Keratinocyte (primary cell): ENCODE results near the gene DIP2C. TPM values are rescaled to one million over a fixed set of nuclear protein-coding genes. Genes with fewer than 3 reads are reported as not detected.

Experiments used
- DNase-seq: peaks from one replicate; pipeline ENCODE4 v3.0.0-alpha.2; 2011; ENCODE audit warnings: low read depth, missing footprints, low spot score
- FAIRE-seq: peaks from 2 replicates; lab custom pipeline; 2011; peaks lifted over from hg19 to GRCh38; lab: Jason Lieb, UNC
- H2AFZ ChIP-seq: 2 replicates; pipeline ENCODE4 v1.6.0; 2012; ENCODE audit warnings: low read length, control low read depth, inconsistent platforms; ENCODE audit not compliant: control insufficient read depth
- H3K27ac ChIP-seq: 2 replicates; pipeline ENCODE4 v1.5.1; 2011; ENCODE audit warnings: low read length; ENCODE audit not compliant: control insufficient read depth, insufficient read depth
- H3K27me3 ChIP-seq: 3 replicates; pipeline ENCODE4 v1.6.0; 2011; ENCODE audit warnings: low read length; ENCODE audit not compliant: control insufficient read depth, insufficient read depth; ENCODE audit errors: extremely low read depth
- H3K36me3 ChIP-seq, 2 experiments: 2 replicates in 1 of 2; 3 replicates in 1 of 2; pipeline ENCODE4 v1.5.1; 2011; ENCODE audit warnings: low read length in 2 of 2, mild to moderate bottlenecking in 1 of 2; ENCODE audit not compliant: control insufficient read depth in 2 of 2, insufficient read depth in 2 of 2; ENCODE audit errors: extremely low read depth in 1 of 2
- H3K4me1 ChIP-seq: 3 replicates; pipeline ENCODE4 v1.5.1; 2011; ENCODE audit warnings: low read length; ENCODE audit not compliant: control insufficient read depth, insufficient read depth; ENCODE audit errors: extremely low read depth
- H3K4me2 ChIP-seq: 3 replicates; pipeline ENCODE4 v1.6.0; 2011; ENCODE audit warnings: low read depth, low read length; ENCODE audit not compliant: control insufficient read depth, insufficient read depth; ENCODE audit errors: extremely low read depth
- H3K4me3 ChIP-seq, 3 experiments: fragments of 200-600 bp in 1 of 3; sonication (generic) in 1 of 3; 2 replicates in 2 of 3; 3 replicates in 1 of 3; pipeline ENCODE4 v1.5.1; 2011 to 2016; ENCODE audit warnings: low read length in 3 of 3, mild to moderate bottlenecking in 3 of 3, control low read depth in 2 of 3, inconsistent platforms in 1 of 3, low read depth in 1 of 3, mixed read lengths in 1 of 3, mixed run types in 1 of 3, moderate library complexity in 1 of 3; ENCODE audit not compliant: control insufficient read depth in 2 of 3, insufficient read depth in 2 of 3; ENCODE audit errors: extremely low read depth in 1 of 3
- H3K79me2 ChIP-seq: 2 replicates; pipeline ENCODE4 v1.6.0; 2012; ENCODE audit warnings: low read length; ENCODE audit not compliant: control insufficient read depth, insufficient read depth
- H3K9ac ChIP-seq: 3 replicates; pipeline ENCODE4 v1.6.0; 2011; ENCODE audit warnings: low read length; ENCODE audit not compliant: control insufficient read depth, insufficient read depth; ENCODE audit errors: extremely low read depth
- H3K9me1 ChIP-seq: 3 replicates; pipeline ENCODE4 v1.6.0; 2011; ENCODE audit warnings: low read length; ENCODE audit not compliant: control insufficient read depth, insufficient read depth; ENCODE audit errors: extremely low read depth
- H3K9me3 ChIP-seq: 2 replicates; pipeline ENCODE4 v1.5.1; 2012; ENCODE audit warnings: low read depth, low read length; ENCODE audit not compliant: control insufficient read depth
- H4K20me1 ChIP-seq: 3 replicates; pipeline ENCODE4 v1.6.0; 2011; ENCODE audit warnings: low read length; ENCODE audit not compliant: control insufficient read depth, insufficient read depth; ENCODE audit errors: extremely low read depth
- CTCF ChIP-seq, 3 experiments: IDR thresholded peaks in 1 of 3; conservative IDR thresholded peaks in 1 of 3; optimal IDR thresholded peaks in 1 of 3; 2 replicates in 2 of 3; 3 replicates in 1 of 3; pipeline versions ENCODE3 to v1.5.1; 2011; ENCODE audit warnings: low read length in 3 of 3, mild to moderate bottlenecking in 3 of 3, moderate library complexity in 2 of 3, control low read depth in 1 of 3, inconsistent platforms in 1 of 3; ENCODE audit not compliant: insufficient read depth in 2 of 3; ENCODE audit errors: extremely low read depth in 1 of 3
- EZH2 ChIP-seq: IDR thresholded peaks from one replicate; pipeline ENCODE4 v1.6.1; 2012; ENCODE audit warnings: inconsistent platforms, mild to moderate bottlenecking, low read length, moderate library complexity
- dilution Hi-C: fragments of 300-500 bp; cut with MboI; formaldehyde crosslinking; loops from one replicate; pipeline ENCODE4 v1.7.0; 2020; ENCODE audit warnings: low sequenced_read_pairs; ENCODE audit not compliant: extremely low pct_ligation_motif_present
- polyA plus RNA-seq, 5 experiments: library from polyadenylated mRNA; depleted of rRNA in 3 of 5; stranded (reverse) in 3 of 5; stranded (forward) in 1 of 5; unstranded in 1 of 5; fragments of >200 nt; gene quantifications; 1 replicate in 1 of 5; 2 replicates in 3 of 5; 3 replicates in 1 of 5; pipeline versions ENCODE4 v1.2.1 to v1.2.3, GENCODE V29; 2011 to 2012; ENCODE audit warnings: missing spikeins in 2 of 5, low read depth in 1 of 5, low replicate concordance in 1 of 5

The DIP2C gene
- polyA plus RNA-seq, 1 donor (not counting 4 experiments of a cell fraction or from before 2014, with no cell fraction given) = 1.3 TPM

GRCh38 chr10:712089-712488 is 22.6 kb upstream of the DIP2C start:
- Histone ChIP-seq H3K79me2 (no peaks in the 10 kb centered on the region), H3K9me3 (peaks cover 7% of the 10 kb centered on the region), H2AFZ (no peak overlapping the region), H3K4me2 (no peak overlapping the region), H3K27me3 (no peaks in the 10 kb centered on the region), H3K4me1 (no peaks in the 10 kb centered on the region), H3K4me3 (no peak overlapping the region), H3K27ac (no peak overlapping the region), H4K20me1 (no peaks in the 10 kb centered on the region), H3K9me1 (no peaks in the 10 kb centered on the region), H3K9ac (no peak overlapping the region), H3K36me3 (no peaks in the 10 kb centered on the region)
- FAIRE-seq (no peak), DNase-seq (no peak)
- no peak for TF ChIP-seq CTCF (optimal IDR thresholded peaks at IDR 0.05 in 1 of 3, IDR thresholded peaks at IDR 0.05 in 1 of 3, conservative IDR thresholded peaks at IDR 0.05 in 1 of 3; ENCODE audit: extremely low read depth in 1 of 3, insufficient read depth in 2 of 3, low read length in 3 of 3)
- dilution Hi-C loops = no loop called here

DNA sequence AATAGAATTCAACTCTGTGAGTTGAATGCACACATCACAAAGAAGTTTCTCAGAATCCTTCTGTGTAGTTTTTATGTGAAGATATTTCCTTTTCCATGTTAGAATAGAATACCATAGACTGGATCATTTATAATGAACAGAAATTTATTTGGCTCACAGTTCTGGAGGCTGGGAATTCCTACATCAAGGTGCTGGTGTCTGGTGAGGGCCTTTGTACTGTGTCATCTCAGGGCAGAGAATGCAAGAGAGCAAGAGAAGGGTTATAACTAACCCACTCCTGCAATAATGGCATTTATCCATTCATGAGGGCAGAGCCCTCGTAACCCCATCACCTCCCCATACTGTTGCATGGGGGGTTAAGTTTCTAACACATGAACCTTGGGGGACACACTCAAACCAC is 18.4 kb upstream of the DIP2C start:
- no peaks in the 10 kb centered on the region for H3K79me2 ChIP-seq
- H3K4me1 ChIP-seq = no peaks in the 10 kb centered on the region
- FAIRE-seq (no peak), DNase-seq (no peak)
- no peaks in the 10 kb centered on the region for H3K9me1 ChIP-seq
- H3K36me3 ChIP-seq = no peaks in the 10 kb centered on the region
- no peak overlapping the region for H3K27ac ChIP-seq
- dilution Hi-C loops = no loop called here
- no peak for TF ChIP-seq CTCF (optimal IDR thresholded peaks at IDR 0.05 in 1 of 3, IDR thresholded peaks at IDR 0.05 in 1 of 3, conservative IDR thresholded peaks at IDR 0.05 in 1 of 3; ENCODE audit: extremely low read depth in 1 of 3, insufficient read depth in 2 of 3, low read length in 3 of 3)
- no peak for TF ChIP-seq EZH2
- no peak overlapping the region for H3K4me3 ChIP-seq
- H3K27me3 ChIP-seq = no peaks in the 10 kb centered on the region
- no peak overlapping the region for H3K9ac ChIP-seq
- no peak overlapping the region for H3K4me2 ChIP-seq
- no peak overlapping the region for H2AFZ ChIP-seq
- H3K9me3 ChIP-seq = no peaks in the 10 kb centered on the region
- H4K20me1 ChIP-seq = no peaks in the 10 kb centered on the region
